Measurements from ENCODE around the gene TMEM121B.

DNA sequence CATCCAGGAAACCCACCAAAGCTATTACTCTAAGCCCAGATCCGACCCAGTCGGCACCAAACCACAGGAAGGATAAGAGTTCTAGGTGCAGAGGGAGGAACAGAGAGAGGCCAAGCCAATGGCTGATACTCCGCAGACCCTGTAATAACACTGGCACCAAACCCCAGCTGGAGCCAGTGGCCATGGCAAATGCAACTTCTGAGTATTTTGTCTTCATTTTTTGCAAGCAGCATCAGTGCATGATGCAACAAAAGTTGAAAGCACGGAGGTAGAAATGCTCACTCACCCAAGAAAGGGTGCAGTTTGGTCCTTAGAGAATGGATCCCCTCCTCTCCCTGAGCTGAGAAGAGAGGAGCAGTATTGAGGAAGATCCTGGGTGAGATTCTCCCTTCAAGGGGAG lies 2.8 kb downstream of the TMEM121B start:
- TF ChIP-seq, protein P1, sequence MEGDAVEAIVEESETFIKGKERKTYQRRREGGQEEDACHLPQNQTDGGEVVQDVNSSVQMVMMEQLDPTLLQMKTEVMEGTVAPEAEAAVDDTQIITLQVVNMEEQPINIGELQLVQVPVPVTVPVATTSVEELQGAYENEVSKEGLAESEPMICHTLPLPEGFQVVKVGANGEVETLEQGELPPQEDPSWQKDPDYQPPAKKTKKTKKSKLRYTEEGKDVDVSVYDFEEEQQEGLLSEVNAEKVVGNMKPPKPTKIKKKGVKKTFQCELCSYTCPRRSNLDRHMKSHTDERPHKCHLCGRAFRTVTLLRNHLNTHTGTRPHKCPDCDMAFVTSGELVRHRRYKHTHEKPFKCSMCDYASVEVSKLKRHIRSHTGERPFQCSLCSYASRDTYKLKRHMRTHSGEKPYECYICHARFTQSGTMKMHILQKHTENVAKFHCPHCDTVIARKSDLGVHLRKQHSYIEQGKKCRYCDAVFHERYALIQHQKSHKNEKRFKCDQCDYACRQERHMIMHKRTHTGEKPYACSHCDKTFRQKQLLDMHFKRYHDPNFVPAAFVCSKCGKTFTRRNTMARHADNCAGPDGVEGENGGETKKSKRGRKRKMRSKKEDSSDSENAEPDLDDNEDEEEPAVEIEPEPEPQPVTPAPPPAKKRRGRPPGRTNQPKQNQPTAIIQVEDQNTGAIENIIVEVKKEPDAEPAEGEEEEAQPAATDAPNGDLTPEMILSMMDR (conservative IDR thresholded peaks at IDR 0.05) = no peak
- TF ChIP-seq ZFX (IDR thresholded peaks at IDR 0.05) = no peak

All from C4-2B (cell line).